HG03442 (cell line): Measurements from ENCODE around the gene NRF1.

Experiments used
- ATAC-seq: cut with Tn5 transposase; IDR thresholded peaks from one replicate; pipeline ENCODE4 v1.9.1; 2021; ENCODE audit warnings: mild to moderate bottlenecking, moderate library complexity; ENCODE audit not compliant: unreplicated experiment

NRF1 gene

GRCh38 chr7:129767120-129768015, 155.8 kb downstream of the NRF1 start:
- ATAC-seq = no peak

GRCh38 chr7:129768614-129769399, 157.3 kb downstream of the NRF1 start:
- no peak for ATAC-seq

- ATAC-seq = no peak
Measured at GRCh38 chr7:129769400-129769774, 157.9 kb downstream of the NRF1 start.

- ATAC-seq = no peak
Measured at GRCh38 chr7:129769866-129770808, 158.6 kb downstream of the NRF1 start.

- no peak for ATAC-seq
Measured at GRCh38 chr7:129771201-129771927, 159.8 kb downstream of the NRF1 start.

GRCh38 chr7:129771928-129772479, 160.5 kb downstream of the NRF1 start:
- ATAC-seq = no peak

- no peak for ATAC-seq
Measured at GRCh38 chr7:129772646-129773280, 161.2 kb downstream of the NRF1 start.

- ATAC-seq = no peak
Measured at GRCh38 chr7:129773328-129773731, 161.8 kb downstream of the NRF1 start.

- no peak for ATAC-seq
Measured at GRCh38 chr7:129773871-129774270, 162.4 kb downstream of the NRF1 start.

- ATAC-seq = no peak
Measured at GRCh38 chr7:129774359-129774758, 162.8 kb downstream of the NRF1 start.

GRCh38 chr7:129774871-129775694, 163.6 kb downstream of the NRF1 start:
- ATAC-seq = no peak

- no peak for ATAC-seq
Measured at GRCh38 chr7:129775695-129776361, 164.3 kb downstream of the NRF1 start.

GRCh38 chr7:129776362-129776722, 164.8 kb downstream of the NRF1 start:
- ATAC-seq = no peak

GRCh38 chr7:129777195-129777844, 165.8 kb downstream of the NRF1 start:
- ATAC-seq = no peak

GRCh38 chr7:129777993-129778769, 166.7 kb downstream of the NRF1 start:
- ATAC-seq = no peak

GRCh38 chr7:129778770-129779601, 167.5 kb downstream of the NRF1 start:
- ATAC-seq = no peak
